ENCODE measurements around the gene CLDN9.

DNA sequence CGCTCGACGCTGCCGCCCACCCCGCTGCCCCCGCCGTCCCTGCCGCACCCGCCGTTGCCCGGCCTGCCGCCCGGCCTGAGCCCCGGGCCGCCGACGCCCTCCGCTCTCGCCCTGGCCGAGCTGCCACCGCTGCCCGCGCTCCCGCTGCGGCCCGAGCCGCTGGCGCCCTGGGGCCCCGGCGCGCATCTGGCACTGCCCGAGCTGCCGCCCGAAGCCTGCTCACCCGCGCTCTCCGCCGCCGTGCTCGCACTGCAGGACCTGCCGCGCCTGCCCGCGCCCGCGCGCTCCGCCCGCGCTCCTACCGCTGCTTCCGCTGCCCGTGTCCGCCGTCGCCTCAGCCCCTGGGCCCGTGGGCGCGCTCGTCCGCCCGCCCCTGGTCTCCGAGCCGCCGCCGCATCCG lies 8.4 kb upstream of the CLDN9 start:
- TF ChIP-seq POLR2A (IDR thresholded peaks at IDR 0.05) (no peak), CTCF (IDR thresholded peaks at IDR 0.05 in 4 of 5, conservative IDR thresholded peaks at IDR 0.05 in 1 of 5) (no peak)

Data from gastrocnemius medialis (tissue), 4 donors.